PFSK-1 (cell line): Measurements from ENCODE around the gene ISOC2.

Source experiments
- POLR2AphosphoS5 ChIP-seq: IDR thresholded peaks from 2 replicates; pipeline ENCODE4 v1.6.1; 2012; ENCODE audit warnings: low read depth, mild to moderate bottlenecking, control low read depth, low read length, moderate library complexity
- REST ChIP-seq, 2 experiments: IDR thresholded peaks; 2 replicates each; pipeline versions ENCODE4 v1.6.1 to v1.8.0; 2011 to 2012; ENCODE audit warnings: low read depth in 2 of 2, low read length in 2 of 2, control low read depth in 1 of 2, inconsistent platforms in 1 of 2, mild to moderate bottlenecking in 1 of 2, moderate library complexity in 1 of 2; ENCODE audit not compliant: insufficient read depth in 1 of 2
- SIN3A ChIP-seq: IDR thresholded peaks from 2 replicates; pipeline ENCODE4 v1.6.1; 2012; ENCODE audit warnings: mild to moderate bottlenecking, low read length, moderate library complexity, borderline replicate concordance; ENCODE audit not compliant: insufficient read depth
- TAF1 ChIP-seq: IDR thresholded peaks from 2 replicates; pipeline ENCODE4 v1.6.1; 2012; ENCODE audit warnings: low read length, control low read depth, borderline replicate concordance; ENCODE audit not compliant: insufficient read depth

GRCh38 chr19:55426042-55426441 lies 35.4 kb downstream of the ISOC2 start:
- TF ChIP-seq REST (IDR thresholded peaks at IDR 0.05; ENCODE audit: insufficient read depth in 1 of 2, low read depth in 2 of 2, low read length in 2 of 2) (no peak), POLR2AphosphoS5 (no peak), TAF1 (no peak), SIN3A (no peak)
